Smooth muscle cell (in vitro differentiated cells): ENCODE measurements around the gene ZNF565. TPM values are rescaled to one million over a fixed set of nuclear protein-coding genes. Genes with fewer than 3 reads are reported as not detected.

ENCODE experiments used
- DNase-seq: peaks from one replicate; lab custom pipeline; 2025; ENCODE audit not compliant: unreplicated experiment; lab: John Stamatoyannopoulos, UW
- H2AFZ ChIP-seq: fragments of 200-600 bp; sonication (generic); 2 replicates; pipeline ENCODE4 v1.6.0; 2016; ENCODE audit warnings: antibody characterized with exemption, low read depth, mild to moderate bottlenecking
- H3F3A ChIP-seq: fragments of 200-600 bp; sonication (generic); 2 replicates; pipeline ENCODE4 v1.6.0; 2017; ENCODE audit warnings: antibody characterized with exemption, low read depth
- H3K27ac ChIP-seq: fragments of 200-600 bp; sonication (generic); 2 replicates; pipeline ENCODE4 v1.5.1; 2016; ENCODE audit warnings: low read depth, mild to moderate bottlenecking
- H3K27me3 ChIP-seq: fragments of 200-600 bp; sonication (generic); 2 replicates; pipeline ENCODE4 v1.6.1; 2016; ENCODE audit warnings: low read depth, mild to moderate bottlenecking
- H3K36me3 ChIP-seq: fragments of 200-600 bp; sonication (generic); 2 replicates; pipeline ENCODE4 v1.5.1; 2016; ENCODE audit warnings: low read depth
- H3K4me1 ChIP-seq: fragments of 200-600 bp; sonication (generic); 2 replicates; pipeline ENCODE4 v1.5.1; 2016; ENCODE audit warnings: low read depth
- H3K4me2 ChIP-seq: fragments of 200-600 bp; sonication (generic); 2 replicates; pipeline ENCODE4 v1.6.0; 2016; ENCODE audit warnings: mild to moderate bottlenecking
- H3K4me3 ChIP-seq: fragments of 200-600 bp; sonication (generic); 2 replicates; pipeline ENCODE4 v1.5.1; 2016; ENCODE audit warnings: mild to moderate bottlenecking
- H3K79me2 ChIP-seq: fragments of 200-600 bp; sonication (generic); 2 replicates; pipeline ENCODE4 v1.6.0; 2016; ENCODE audit warnings: low read depth, mild to moderate bottlenecking
- H3K9ac ChIP-seq: fragments of 200-600 bp; sonication (generic); 2 replicates; pipeline ENCODE4 v1.6.0; 2016; ENCODE audit warnings: low read depth
- H3K9me3 ChIP-seq: fragments of 200-600 bp; sonication (generic); replicated peaks from 2 replicates; pipeline ENCODE4 v1.5.1; 2016; ENCODE audit warnings: low read depth
- H4K20me1 ChIP-seq: fragments of 200-600 bp; sonication (generic); 2 replicates; pipeline ENCODE4 v1.6.0; 2016; ENCODE audit warnings: low read depth
- CTCF ChIP-seq: fragments of 200-600 bp; sonication (generic); IDR thresholded peaks from 2 replicates; pipeline ENCODE4 v1.5.1; 2017; ENCODE audit warnings: borderline replicate concordance, mild to moderate bottlenecking, antibody characterized with exemption; ENCODE audit not compliant: insufficient read depth, poor library complexity, severe bottlenecking
- WGBS: methylation state at CpG from one replicate; pipeline ENCODE4 v1.1.7; 2016; ENCODE audit warnings: low lambda C conversion rate; 5-methylcytosine and 5-hydroxymethylcytosine counted together
- polyA plus RNA-seq: library from polyadenylated mRNA; unstranded; fragments of >200 nt; fragmentation: Nextera tagmentation; extraction: Ambion mirVana; gene quantifications from 2 replicates; pipeline ENCODE4 v1.2.1, GENCODE V29; 2016
- total RNA-seq: library from RNA; depleted of rRNA; stranded (reverse); fragments of >200 nt; gene quantifications from 2 replicates; pipeline ENCODE4 v1.2.3, GENCODE V29; 2014

The ZNF565 gene
- total and polyA plus RNA-seq, 2 experiments from 2014 or later, result 4.5 to 4.7 TPM

- Histone ChIP-seq H2AFZ (no peak overlapping the region), H3K4me1 (no peaks in the 10 kb centered on the region)
Measured at GRCh38 chr19:36257520-36257876, 43.0 kb upstream of the ZNF565 start.

GRCh38 chr19:36256853-36257519 is 42.5 kb upstream of the ZNF565 start:
- H3F3A ChIP-seq, result no peaks in the 10 kb centered on the region
- no peak overlapping the region for H3K27ac ChIP-seq
- no peaks in the 10 kb centered on the region for H4K20me1 ChIP-seq
- H3K4me1 ChIP-seq, result no peaks in the 10 kb centered on the region
- WGBS, result 97% methylated on average over 41 of the region's 42 CpGs
- no peak overlapping the region for H3K9ac ChIP-seq
- no peaks in the 10 kb centered on the region for H3K79me2 ChIP-seq
- no peak overlapping the region for H3K4me3 ChIP-seq
- no peak overlapping the region for H3K4me2 ChIP-seq
- DNase-seq, result no peak
- H3K36me3 ChIP-seq, result no peaks in the 10 kb centered on the region
- H3K27me3 ChIP-seq, result no peaks in the 10 kb centered on the region
- H3K9me3 ChIP-seq, result no peaks in the 10 kb centered on the region
- no peak overlapping the region for H2AFZ ChIP-seq
- TF ChIP-seq CTCF, result no peak

More at GRCh38 chr19:36257520-36257876, 43.0 kb upstream of the ZNF565 start:
- TF ChIP-seq CTCF, result no peak
- Histone ChIP-seq H4K20me1 (no peaks in the 10 kb centered on the region), H3K9ac (no peak overlapping the region), H3K79me2 (no peaks in the 10 kb centered on the region), H3K27ac (no peak overlapping the region), H3K27me3 (no peaks in the 10 kb centered on the region), H3F3A (no peaks in the 10 kb centered on the region), H3K36me3 (no peaks in the 10 kb centered on the region), H3K4me2 (no peak overlapping the region), H3K4me3 (no peak overlapping the region), H3K9me3 (no peaks in the 10 kb centered on the region)
- no peak for DNase-seq
- WGBS, result 97% methylated on average over 37 of the region's 37 CpGs

GRCh38 chr19:36256064-36256463 is 41.6 kb upstream of the ZNF565 start:
- Histone ChIP-seq H3K4me3 (no peak overlapping the region), H3K79me2 (no peaks in the 10 kb centered on the region), H3K9ac (no peak overlapping the region), H3K27me3 (no peaks in the 10 kb centered on the region), H3K4me1 (no peaks in the 10 kb centered on the region), H2AFZ (no peak overlapping the region), H3K9me3 (no peaks in the 10 kb centered on the region), H3K36me3 (no peaks in the 10 kb centered on the region), H3F3A (no peaks in the 10 kb centered on the region), H4K20me1 (no peaks in the 10 kb centered on the region), H3K4me2 (no peak overlapping the region), H3K27ac (no peak overlapping the region)
- WGBS, result 98% methylated on average over 14 of the region's 15 CpGs
- no peak for DNase-seq
- TF ChIP-seq CTCF, result no peak

GRCh38 chr19:36255316-36255715 is 40.9 kb upstream of the ZNF565 start:
- Histone ChIP-seq H3K9me3 (no peaks in the 10 kb centered on the region), H3K4me1 (no peaks in the 10 kb centered on the region), H4K20me1 (no peaks in the 10 kb centered on the region), H3F3A (no peaks in the 10 kb centered on the region), H3K4me2 (no peak overlapping the region), H3K27me3 (no peaks in the 10 kb centered on the region), H3K36me3 (no peaks in the 10 kb centered on the region), H3K4me3 (no peak overlapping the region), H3K79me2 (no peaks in the 10 kb centered on the region), H3K9ac (no peak overlapping the region), H2AFZ (no peak overlapping the region), H3K27ac (no peak overlapping the region)
- WGBS, result 97% methylated on average over 28 of the region's 28 CpGs
- no peak for DNase-seq
- no peak for TF ChIP-seq CTCF
